HuH-7.5 (cell line): ENCODE data around the gene SULT1B1.
"Not testable (repeated sequence)": the region's sequence is repeated elsewhere in the genome, so short reads cannot be mapped to it uniquely, and the experiment has no call there.

Experiments used
- DNase-seq: peaks from one replicate; pipeline ENCODE4 v3.0.0; 2011; ENCODE audit warnings: low spot score

The SULT1B1 gene

GRCh38 chr4:69760455-69760854, at the start of gene SULT1B1:
TSS of gene SULT1B1 (minus strand) at chr4:69760620. CDS start at chr4:69755217, 5,403 bp downstream.
- no peak for DNase-seq

GRCh38 chr4:69800599-69800998, 40.2 kb upstream of the SULT1B1 start:
- no peak for DNase-seq

- no peak for DNase-seq
Observed at GRCh38 chr4:69799337-69799736, 38.9 kb upstream of the SULT1B1 start.

- no peak for DNase-seq
Observed at GRCh38 chr4:69793732-69794131, 33.3 kb upstream of the SULT1B1 start.

GRCh38 chr4:69787879-69788278, 27.5 kb upstream of the SULT1B1 start:
- DNase-seq = no peak

- no peak for DNase-seq
Observed at GRCh38 chr4:69786547-69786946, 26.1 kb upstream of the SULT1B1 start.

GRCh38 chr4:69785211-69785831, 24.9 kb upstream of the SULT1B1 start:
- DNase-seq = no peak

- no peak for DNase-seq
Observed at GRCh38 chr4:69782651-69783310, 22.4 kb upstream of the SULT1B1 start.

GRCh38 chr4:69781458-69782418, 21.3 kb upstream of the SULT1B1 start:
- peak; percentile 12 for DNase-seq

GRCh38 chr4:69780141-69780540, 19.7 kb upstream of the SULT1B1 start:
- DNase-seq = no peak

GRCh38 chr4:69776696-69777095, 16.3 kb upstream of the SULT1B1 start:
- no peak for DNase-seq

- no peak for DNase-seq
Observed at GRCh38 chr4:69775321-69775867, 15.0 kb upstream of the SULT1B1 start.

- no peak for DNase-seq
Observed at GRCh38 chr4:69773484-69773883, 13.1 kb upstream of the SULT1B1 start.

GRCh38 chr4:69768554-69768953, 8.1 kb upstream of the SULT1B1 start:
- not testable (repeated sequence) for DNase-seq

- DNase-seq = no peak
Observed at GRCh38 chr4:69765751-69766150, 5.3 kb upstream of the SULT1B1 start.

GRCh38 chr4:69764311-69764710, 3.9 kb upstream of the SULT1B1 start:
- DNase-seq = no peak

- no peak for DNase-seq
Observed at GRCh38 chr4:69763233-69763632, 2.8 kb upstream of the SULT1B1 start.

GRCh38 chr4:69759189-69759604, 1.2 kb downstream of the SULT1B1 start:
- DNase-seq = no peak

- DNase-seq = no peak
Observed at GRCh38 chr4:69757464-69757863, 3.0 kb downstream of the SULT1B1 start.

- DNase-seq = peak; percentile 7
Observed at GRCh38 chr4:69754926-69755580, 5.4 kb downstream of the SULT1B1 start.

GRCh38 chr4:69753686-69754085, 6.7 kb downstream of the SULT1B1 start:
- DNase-seq = no peak

- DNase-seq = no peak
Observed at GRCh38 chr4:69750346-69750745, 10.1 kb downstream of the SULT1B1 start.
